ENCODE results near the gene UVRAG. TPM values are rescaled to one million over a fixed set of nuclear protein-coding genes. Genes with fewer than 3 reads are reported as not detected.

Gene UVRAG
- total RNA-seq, 4 donors from 2014 or later, result 27.3 to 38.7 (median 33.6) TPM

DNA sequence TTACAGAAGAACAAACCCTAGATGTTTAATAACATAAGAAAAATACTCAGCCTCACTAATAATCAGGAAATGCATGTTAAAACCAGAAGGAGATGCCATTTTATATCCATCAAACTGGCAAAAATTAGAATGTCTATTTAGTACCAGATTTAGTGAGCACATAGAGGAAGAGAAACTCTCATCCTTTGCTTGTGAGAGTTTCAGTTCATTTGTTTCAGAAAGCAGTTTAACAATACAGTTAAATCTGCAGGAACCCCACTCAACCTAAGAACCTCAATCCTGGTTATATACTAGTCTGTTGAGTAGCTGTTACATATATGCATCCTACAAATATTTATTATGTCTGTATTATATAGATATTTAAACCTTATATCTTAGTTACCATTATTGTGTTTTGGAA is 218.7 kb downstream of the UVRAG start:
- Histone ChIP-seq H3K27me3 (no peaks in the 10 kb centered on the region), H3K36me3 (peaks cover 0 to 6% (median 0%) of the 10 kb centered on the region in 3 donors), H3K27ac (no peak overlapping the region), H3K9me3 (no peaks in the 10 kb centered on the region), H3K4me3 (no peak overlapping the region), H3K4me1 (peaks cover 0 to 25% (median 0%) of the 10 kb centered on the region in 4 donors)
- DNase-seq (ENCODE audit: low spot score in 2 of 2), result no peak
- no peak for TF ChIP-seq POLR2A (IDR thresholded peaks at IDR 0.05)
- no peak for TF ChIP-seq CTCF (IDR thresholded peaks at IDR 0.05)
- TF ChIP-seq EP300 (IDR thresholded peaks at IDR 0.05), result no peak

- 95 to 98% methylated on average over 2 of the region's 2 CpGs for WGBS, 2 donors
- H3K27ac ChIP-seq, result no peak overlapping the region
- H3K27me3 ChIP-seq, result no peaks in the 10 kb centered on the region
- peaks cover 0 to 21% (median 0%) of the 10 kb centered on the region in 4 donors for H3K4me1 ChIP-seq
- no peaks in the 10 kb centered on the region for H3K9me3 ChIP-seq
- H3K36me3 ChIP-seq, result no peaks in the 10 kb centered on the region
- no peak overlapping the region for H3K4me3 ChIP-seq
- DNase-seq (ENCODE audit: low spot score in 2 of 2), result no peak
- TF ChIP-seq CTCF (IDR thresholded peaks at IDR 0.05) (no peak), POLR2A (IDR thresholded peaks at IDR 0.05) (no peak), EP300 (IDR thresholded peaks at IDR 0.05) (no peak)
Measured at GRCh38 chr11:76035020-76035419, 220.0 kb downstream of the UVRAG start.

- TF ChIP-seq CTCF (IDR thresholded peaks at IDR 0.05) (no peak), POLR2A (IDR thresholded peaks at IDR 0.05) (no peak), EP300 (IDR thresholded peaks at IDR 0.05) (no peak)
Measured at GRCh38 chr11:76038608-76039007, 223.6 kb downstream of the UVRAG start.

DNA sequence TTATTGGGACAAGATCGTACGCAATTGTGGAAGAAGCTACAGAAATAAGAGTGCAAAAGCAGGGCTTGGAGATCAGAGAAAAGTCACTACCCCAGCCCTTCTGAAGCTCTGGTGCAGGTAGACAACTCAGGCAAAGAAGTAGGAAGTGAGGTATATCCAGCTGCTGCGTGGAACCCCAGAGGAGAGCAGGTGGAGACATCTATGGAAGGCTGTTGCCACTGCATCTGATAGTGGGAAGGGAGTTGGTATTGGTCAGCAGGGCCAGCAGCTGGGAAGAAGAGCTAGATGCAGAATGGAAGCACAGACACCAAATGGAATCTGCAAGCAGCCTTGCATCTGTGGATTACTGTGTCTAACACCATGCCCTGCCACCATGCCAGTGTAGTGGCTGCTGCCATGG is 226.2 kb downstream of the UVRAG start:
- Histone ChIP-seq H3K27ac (no peak overlapping the region), H3K4me3 (no peak overlapping the region), H3K27me3 (no peaks in the 10 kb centered on the region), H3K36me3 (peaks cover 0 to 3% (median 0%) of the 10 kb centered on the region in 3 donors), H3K4me1 (peaks cover 0 to 11% (median 0%) of the 10 kb centered on the region in 4 donors), H3K9me3 (no peaks in the 10 kb centered on the region)
- 91 to 99% methylated on average over 3 of the region's 3 CpGs for WGBS, 2 donors
- DNase-seq (ENCODE audit: low spot score in 2 of 2), result no peak
- no peak for TF ChIP-seq EP300 (IDR thresholded peaks at IDR 0.05)
- TF ChIP-seq CTCF (IDR thresholded peaks at IDR 0.05), result no peak
- no peak for TF ChIP-seq POLR2A (IDR thresholded peaks at IDR 0.05)

More at GRCh38 chr11:76038608-76039007, 223.6 kb downstream of the UVRAG start:
- Histone ChIP-seq H3K4me1 (peaks cover 0 to 5% (median 0%) of the 10 kb centered on the region in 4 donors), H3K27ac (no peak overlapping the region), H3K4me3 (no peak overlapping the region), H3K27me3 (no peaks in the 10 kb centered on the region), H3K36me3 (peaks cover 0 to 3% (median 0%) of the 10 kb centered on the region in 3 donors), H3K9me3 (no peaks in the 10 kb centered on the region)
- no peak for DNase-seq (ENCODE audit: low spot score in 2 of 2)

GRCh38 chr11:76044750-76045320 is 229.8 kb downstream of the UVRAG start:
- H3K27me3 ChIP-seq, result no peaks in the 10 kb centered on the region
- 86 to 88% methylated on average over 7 of the region's 7 CpGs for WGBS, 2 donors
- no peak overlapping the region for H3K27ac ChIP-seq
- H3K4me3 ChIP-seq, result no peak overlapping the region
- peaks cover 0 to 3% (median 0%) of the 10 kb centered on the region in 4 donors for H3K9me3 ChIP-seq
- TF ChIP-seq CTCF (IDR thresholded peaks at IDR 0.05) (no peak), POLR2A (IDR thresholded peaks at IDR 0.05) (no peak), EP300 (IDR thresholded peaks at IDR 0.05) (no peak)
- H3K36me3 ChIP-seq, result peaks cover 0 to 3% (median 0%) of the 10 kb centered on the region in 3 donors
- no peak for DNase-seq (ENCODE audit: low spot score in 2 of 2)
- H3K4me1 ChIP-seq, result peaks cover 0 to 21% (median 0%) of the 10 kb centered on the region in 4 donors

Data from tibial nerve (tissue), 4 donors.